GM13976 (cell line): Measurements from ENCODE around the gene TMC4.

Experiments used
- DNase-seq: peaks from one replicate; pipeline ENCODE4 v3.0.0; 2012; ENCODE audit warnings: low spot score
- CTCF ChIP-seq: IDR thresholded peaks from 2 replicates; pipeline ENCODE4 v1.5.1; 2012; ENCODE audit warnings: borderline replicate concordance, mild to moderate bottlenecking; ENCODE audit not compliant: insufficient read depth; ENCODE audit errors: extremely low read depth, missing control alignments, control extremely low read depth
- in situ Hi-C: fragments of 300-500 bp; cut with MboI; formaldehyde crosslinking; loops from one replicate; pipeline ENCODE4 v1.12.0; 2022; ENCODE audit warnings: low sequenced_read_pairs, mixed read lengths, inconsistent platforms; ENCODE audit not compliant: unreplicated experiment

The TMC4 gene

GRCh38 chr19:54152878-54153524 is 20.0 kb downstream of the TMC4 start:
- in situ Hi-C loops: no loop called here
- DNase-seq: no peak
- no peak for TF ChIP-seq CTCF

- in situ Hi-C loops: no loop called here
- TF ChIP-seq CTCF: no peak
- no peak for DNase-seq
Observed at GRCh38 chr19:54152267-54152666, 20.7 kb downstream of the TMC4 start.

- DNase-seq: no peak
- in situ Hi-C loops: no loop called here
- TF ChIP-seq CTCF: no peak
Observed at GRCh38 chr19:54151362-54152035, 21.5 kb downstream of the TMC4 start.

GRCh38 chr19:54149021-54149812 is 23.7 kb downstream of the TMC4 start:
- in situ Hi-C loops: no loop called here
- no peak for DNase-seq
- TF ChIP-seq CTCF: no peak

GRCh38 chr19:54148158-54148557 is 24.8 kb downstream of the TMC4 start:
- TF ChIP-seq CTCF: no peak
- no peak for DNase-seq
- in situ Hi-C loops: no loop called here

GRCh38 chr19:54147676-54148075 is 25.3 kb downstream of the TMC4 start:
- TF ChIP-seq CTCF: no peak
- no peak for DNase-seq
- in situ Hi-C loops: no loop called here
